GM18907 (cell line): ENCODE measurements around the gene HCN4.
"Not testable (repeated sequence)": the region's sequence is repeated elsewhere in the genome, so short reads cannot be mapped to it uniquely, and the experiment has no call there.

Experiments used
- ATAC-seq: cut with Tn5 transposase; IDR thresholded peaks from one replicate; pipeline ENCODE4 v1.9.1; 2021; ENCODE audit warnings: mild to moderate bottlenecking, moderate library complexity; ENCODE audit not compliant: unreplicated experiment

The HCN4 gene

GRCh38 chr15:73300286-73300685, 68.5 kb downstream of the HCN4 start:
- ATAC-seq = not testable (repeated sequence)

DNA sequence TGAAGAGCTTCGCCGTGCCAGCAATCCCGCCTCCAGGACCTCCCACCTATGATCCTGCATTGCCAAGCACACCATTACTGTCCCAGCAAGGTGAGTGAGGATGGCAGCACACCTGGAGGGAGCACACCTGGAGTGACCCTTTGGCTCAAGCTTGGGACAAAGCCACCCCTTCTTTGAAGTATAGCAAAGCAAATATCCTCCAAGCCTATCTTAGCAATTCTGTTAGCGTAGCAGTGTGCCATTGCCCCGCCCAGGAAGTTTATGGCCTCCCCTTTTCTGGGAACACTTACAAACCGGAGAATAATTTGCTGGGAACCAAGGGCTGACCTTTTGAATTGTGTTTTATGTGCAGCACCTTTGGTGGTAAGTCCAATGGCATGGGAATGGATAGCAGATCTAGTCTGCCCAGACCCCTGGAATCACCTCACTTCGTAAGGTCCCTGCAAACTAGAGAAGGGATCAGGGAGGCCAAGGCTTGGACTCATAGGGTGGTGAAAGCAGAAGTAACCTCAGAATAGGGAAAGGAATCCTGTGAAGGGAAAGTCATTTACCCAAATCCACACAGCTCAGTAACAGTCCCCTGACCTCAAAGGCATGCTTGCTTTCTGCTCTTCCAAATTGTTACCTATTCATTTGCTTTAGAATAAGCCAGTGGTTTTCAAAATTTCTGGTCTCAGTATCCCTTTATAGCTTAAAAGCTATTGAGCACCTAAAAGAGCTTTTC, 70.1 kb downstream of the HCN4 start:
- no peak for ATAC-seq

DNA sequence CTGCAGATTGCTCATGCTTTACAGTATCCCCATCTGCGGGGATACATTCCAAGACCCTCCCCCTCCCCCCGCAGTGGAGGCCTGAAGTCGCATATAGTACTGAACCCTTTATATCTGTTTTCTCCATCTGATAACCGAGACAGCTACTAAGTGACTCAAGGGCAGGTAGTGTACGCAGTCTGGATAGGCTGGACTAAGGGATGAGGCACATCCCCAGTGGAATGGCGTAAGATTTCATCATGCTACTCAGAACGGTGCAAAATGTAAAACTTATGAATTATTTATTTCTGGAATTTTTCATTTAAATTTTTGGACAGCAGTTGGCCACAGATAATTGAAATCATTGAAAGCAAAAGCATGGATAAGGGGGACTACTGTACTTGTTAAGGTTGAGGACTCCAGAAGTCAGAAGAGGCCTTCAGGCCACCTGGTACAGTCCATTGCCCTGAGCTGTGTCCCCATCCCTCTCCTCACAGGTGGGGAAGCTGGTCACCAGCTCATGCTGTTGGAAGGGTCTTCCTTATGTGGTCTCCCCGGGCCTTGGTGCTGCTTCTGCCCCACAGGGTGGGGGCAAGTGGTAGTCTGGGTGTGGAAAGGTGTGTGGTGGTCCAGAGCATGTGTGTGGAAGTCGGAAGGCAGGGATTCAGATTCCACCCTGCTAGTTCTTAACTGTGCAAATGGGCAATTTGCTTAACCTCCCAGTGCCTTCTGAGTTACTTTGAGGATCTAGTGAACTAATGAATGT, 72.0 kb downstream of the HCN4 start:
- no peak for ATAC-seq

DNA sequence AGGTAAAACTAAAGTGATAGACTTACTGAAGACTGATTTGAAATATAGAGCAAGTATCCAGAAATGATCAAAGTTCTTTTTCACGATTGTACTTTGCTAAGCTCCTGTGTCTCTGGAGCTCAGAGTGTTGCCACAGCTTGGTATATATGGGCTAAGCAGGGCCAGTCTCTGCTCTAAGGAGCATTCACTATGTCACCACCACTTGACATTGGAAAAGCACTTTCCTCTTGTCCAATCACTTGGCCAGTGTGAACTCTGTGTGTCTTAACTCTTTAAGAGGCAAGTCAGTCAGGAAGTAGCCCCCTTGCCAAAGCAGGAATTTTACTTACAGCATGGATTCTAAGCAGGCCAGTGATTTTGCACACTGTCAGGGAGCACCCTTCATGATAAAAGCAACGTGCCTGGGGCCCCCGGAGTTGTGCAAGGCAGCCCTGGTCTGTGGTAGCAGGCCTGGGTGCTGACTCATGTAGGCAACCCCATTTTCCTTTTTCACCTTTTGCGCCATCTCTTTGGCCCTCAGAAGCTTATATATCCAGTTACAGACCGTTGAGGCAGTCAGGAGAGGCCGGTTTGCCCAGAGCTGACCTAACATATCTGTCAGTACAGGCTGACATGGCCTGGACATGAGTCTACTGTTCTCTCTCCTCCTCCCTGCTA, 73.0 kb downstream of the HCN4 start:
- no peak for ATAC-seq

DNA sequence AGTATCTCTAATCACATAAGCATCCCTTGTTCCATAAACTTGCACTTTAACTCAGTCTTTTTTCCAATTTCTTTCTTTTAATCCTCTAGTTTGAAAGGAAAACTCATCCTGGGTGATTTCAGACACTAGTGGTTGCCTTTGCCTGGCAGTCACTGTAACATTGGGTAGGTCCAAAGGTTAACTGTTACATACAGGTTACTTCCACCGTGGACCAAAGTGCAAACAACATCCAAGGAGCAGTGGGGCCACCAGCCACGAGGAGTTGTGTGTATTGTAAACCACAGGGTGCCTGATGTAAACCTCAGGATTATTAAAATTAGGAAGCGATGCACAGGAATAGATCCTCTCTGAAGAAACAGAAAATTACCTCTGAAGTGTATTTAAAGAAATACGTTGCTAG, 75.0 kb downstream of the HCN4 start:
- ATAC-seq = no peak

DNA sequence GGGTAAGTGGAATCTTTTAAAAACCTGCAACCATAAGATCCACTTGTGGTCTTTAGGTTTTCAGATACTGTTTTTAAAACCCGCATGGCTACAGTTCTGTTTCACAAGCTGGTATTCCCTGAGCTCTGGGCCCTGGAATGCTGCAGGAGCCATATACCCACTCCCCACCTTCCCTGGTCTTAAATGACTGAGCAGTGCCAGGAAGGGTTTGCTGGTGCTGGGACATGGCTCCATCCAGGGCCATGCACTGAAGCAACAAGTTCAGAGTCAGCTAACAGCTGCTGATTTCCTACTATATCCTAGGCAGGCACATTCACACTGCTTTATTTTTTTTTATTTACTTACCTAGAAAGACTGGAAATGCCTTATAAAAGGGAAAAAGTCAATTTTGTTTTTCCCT, 77.3 kb downstream of the HCN4 start:
- ATAC-seq = no peak

DNA sequence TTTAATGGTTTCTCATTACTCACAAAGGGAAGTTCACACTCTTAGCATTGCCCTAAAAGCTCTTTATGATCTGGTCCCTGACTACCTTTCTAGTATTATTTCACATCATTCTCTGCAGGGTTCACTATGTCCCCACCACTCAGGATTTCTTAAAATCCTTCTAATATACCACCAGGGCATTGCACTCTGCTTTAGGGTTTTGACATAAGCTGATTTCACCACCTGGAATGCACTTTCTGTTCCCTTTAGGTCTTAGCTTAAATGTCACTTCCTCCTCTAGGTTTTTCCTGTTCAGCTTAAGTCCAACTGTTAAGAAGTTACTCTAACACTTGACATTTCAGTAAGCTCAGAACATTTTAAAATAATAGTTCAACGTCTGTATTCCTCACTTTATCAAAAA, 81.7 kb downstream of the HCN4 start:
- ATAC-seq = no peak

DNA sequence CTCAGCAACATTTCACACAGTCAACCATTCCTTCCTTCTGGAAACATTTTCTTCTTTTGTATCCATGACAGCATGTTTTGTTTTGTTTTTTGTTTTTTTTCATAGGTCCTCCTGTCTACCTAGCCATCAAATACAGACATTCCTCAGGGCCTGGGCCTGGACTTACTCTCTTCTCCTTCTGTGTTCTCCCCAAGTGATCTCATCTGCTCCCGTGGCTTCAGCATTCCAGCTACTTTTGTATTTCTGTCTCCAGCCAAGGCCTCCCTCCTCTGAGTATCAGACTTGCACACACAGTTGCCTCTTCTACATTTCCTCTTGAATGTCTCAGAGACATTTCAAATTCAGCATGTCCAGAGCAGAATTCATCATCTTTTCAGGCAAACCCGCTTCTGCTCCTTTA, 82.4 kb downstream of the HCN4 start:
- ATAC-seq = no peak

GRCh38 chr15:73284090-73284716, 84.6 kb downstream of the HCN4 start:
- ATAC-seq = no peak

GRCh38 chr15:73283366-73283962, 85.3 kb downstream of the HCN4 start:
- ATAC-seq = no peak

DNA sequence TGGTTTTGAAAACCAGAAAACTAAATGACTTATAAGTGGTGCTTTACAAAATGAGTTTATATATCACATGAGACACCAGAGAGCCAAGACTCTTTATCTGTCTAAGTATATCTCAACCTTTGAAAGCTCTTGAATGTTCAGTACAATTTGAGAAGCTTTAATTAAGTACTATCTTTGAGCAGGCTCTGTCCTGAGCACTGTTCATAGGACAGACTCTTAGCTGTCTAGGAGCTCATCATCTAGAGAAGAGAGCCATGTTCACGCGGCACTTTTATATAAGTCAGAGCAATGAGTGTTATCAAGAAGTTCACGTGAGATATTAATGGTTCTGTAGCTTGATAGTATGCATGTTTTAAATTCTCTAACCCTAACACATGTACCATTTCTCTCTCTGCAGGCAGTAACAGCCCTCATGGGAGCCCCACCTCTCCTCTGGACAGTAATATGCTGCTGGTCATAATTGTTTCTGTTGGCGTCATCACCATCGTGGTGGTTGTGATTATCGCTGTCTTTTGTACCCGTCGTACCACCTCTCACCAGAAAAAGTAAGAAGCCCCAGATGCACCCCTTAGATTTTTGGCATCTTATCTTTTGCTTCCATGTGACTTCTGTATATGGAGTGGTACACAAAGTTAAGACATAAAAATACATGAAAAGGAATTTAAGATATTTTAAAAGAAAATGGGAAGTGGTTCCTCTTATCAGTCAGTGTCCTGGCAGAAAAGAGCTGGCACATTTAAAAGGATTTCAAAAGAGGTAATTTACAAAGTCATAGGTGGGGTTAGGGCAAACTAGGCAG, 86.0 kb downstream of the HCN4 start:
- no peak for ATAC-seq

GRCh38 chr15:73275862-73276261, 92.9 kb downstream of the HCN4 start:
- ATAC-seq = no peak

- ATAC-seq = no peak
Measured at GRCh38 chr15:73273181-73274002, 95.4 kb downstream of the HCN4 start.

DNA sequence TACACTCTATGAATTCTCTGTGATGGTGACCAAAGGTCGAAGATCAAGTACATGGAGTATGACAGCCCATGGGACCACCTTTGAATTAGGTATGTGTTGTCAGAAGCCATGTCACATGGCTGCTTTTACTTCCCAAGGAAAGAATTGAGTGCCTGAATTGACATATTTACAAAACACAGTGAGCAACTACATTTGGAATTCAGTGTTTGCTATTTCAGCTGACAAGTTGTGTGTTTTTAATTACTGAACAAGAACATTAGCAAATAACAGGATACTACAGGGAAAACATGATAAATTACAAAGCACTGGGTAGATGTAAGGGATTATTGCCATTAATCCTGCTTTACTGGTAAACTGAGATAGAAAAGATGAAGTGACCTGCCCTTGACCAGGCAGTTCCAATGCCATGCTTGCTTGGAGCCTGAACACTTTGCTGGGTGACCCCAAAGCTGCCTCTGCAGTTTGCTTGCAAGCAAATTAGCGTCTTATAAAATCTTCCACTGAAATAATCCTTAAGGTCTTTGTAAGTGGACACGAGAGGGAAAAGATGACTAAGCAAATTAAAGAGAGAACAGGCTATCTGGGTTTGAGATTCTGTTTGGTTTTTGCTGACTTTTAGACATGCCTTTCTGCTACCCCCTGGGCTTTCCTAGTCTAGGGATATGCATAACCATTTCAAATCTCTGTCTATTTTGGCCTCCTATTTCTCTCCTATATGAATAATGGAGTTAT, 98.2 kb downstream of the HCN4 start:
- ATAC-seq = no peak
